ENCODE data around the gene SEL1L2.
"Not testable (repeated sequence)": the region's sequence is repeated elsewhere in the genome, so short reads cannot be mapped to it uniquely, and the experiment has no call there.

SEL1L2 gene

DNA sequence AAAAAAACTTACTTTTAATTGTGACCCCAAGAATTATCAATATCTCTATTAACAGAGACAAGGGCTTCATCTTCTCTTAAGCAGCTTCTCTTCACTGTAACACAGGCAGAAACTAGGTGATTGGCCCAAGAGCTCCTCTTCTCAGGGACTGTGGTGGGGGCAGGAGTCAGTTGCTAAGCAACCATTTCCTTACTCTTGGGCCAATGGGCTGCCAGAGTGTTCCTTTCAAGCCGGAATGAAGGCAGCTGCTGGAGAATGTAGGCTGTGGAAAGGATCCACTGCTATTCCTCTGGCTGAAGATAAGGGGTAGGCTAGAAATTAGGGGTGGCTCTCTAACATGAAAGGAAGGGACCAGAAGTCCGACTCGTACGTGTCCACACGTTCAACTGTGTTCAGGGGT, at the start of gene SEL1L2:
TSS of gene SEL1L2 (minus strand) at position 150 of the 400 bp plus-strand sequence. CDS start at position 70, 80 bp downstream.
- no peak for DNase-seq (ENCODE audit: low spot score)

DNA sequence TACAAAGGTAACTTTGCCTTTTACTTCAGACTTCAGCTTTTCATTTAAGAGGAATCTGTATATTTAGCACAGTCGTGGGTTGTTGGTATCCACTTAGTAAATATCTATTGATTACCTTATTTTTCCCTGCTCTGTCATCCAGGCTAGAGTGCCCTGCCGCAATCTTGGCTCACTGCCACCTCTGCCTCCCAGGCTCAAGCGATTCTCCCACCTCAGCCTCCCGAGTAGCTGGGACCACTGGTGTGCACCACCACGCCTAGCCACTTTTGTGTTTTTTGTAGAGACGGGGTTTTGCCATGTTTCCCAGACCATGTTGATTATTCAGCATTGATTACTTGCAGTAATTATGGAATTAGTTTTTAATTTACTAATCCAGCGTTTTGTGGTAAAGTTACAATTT, 46.2 kb upstream of the SEL1L2 start:
- DNase-seq (ENCODE audit: low spot score): no peak

- DNase-seq (ENCODE audit: low spot score): no peak
Measured at GRCh38 chr20:14033310-14033709, 42.9 kb upstream of the SEL1L2 start.

GRCh38 chr20:14030991-14031390, 40.6 kb upstream of the SEL1L2 start:
- DNase-seq (ENCODE audit: low spot score): no peak

DNA sequence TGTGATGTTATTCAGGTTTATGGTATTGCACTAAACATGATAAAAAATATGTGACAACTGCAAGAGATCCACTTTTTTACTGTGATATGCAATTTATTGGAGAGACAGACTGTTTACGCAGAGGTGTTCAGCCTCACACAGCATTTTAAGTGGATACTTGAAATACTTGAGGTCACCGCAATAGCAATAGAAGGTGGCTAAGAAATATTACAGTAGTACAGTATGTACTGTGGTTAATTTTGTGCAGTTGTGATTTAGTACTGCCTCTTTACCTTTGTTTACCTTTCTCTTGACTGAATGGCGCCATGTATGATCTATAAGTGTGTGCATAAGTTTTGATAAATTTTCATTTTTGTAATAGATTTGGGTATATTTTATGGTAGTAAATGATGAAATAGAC, 22.3 kb upstream of the SEL1L2 start:
- no peak for DNase-seq (ENCODE audit: low spot score)

- DNase-seq (ENCODE audit: low spot score): no peak
Measured at GRCh38 chr20:14009208-14009607, 18.8 kb upstream of the SEL1L2 start.

DNA sequence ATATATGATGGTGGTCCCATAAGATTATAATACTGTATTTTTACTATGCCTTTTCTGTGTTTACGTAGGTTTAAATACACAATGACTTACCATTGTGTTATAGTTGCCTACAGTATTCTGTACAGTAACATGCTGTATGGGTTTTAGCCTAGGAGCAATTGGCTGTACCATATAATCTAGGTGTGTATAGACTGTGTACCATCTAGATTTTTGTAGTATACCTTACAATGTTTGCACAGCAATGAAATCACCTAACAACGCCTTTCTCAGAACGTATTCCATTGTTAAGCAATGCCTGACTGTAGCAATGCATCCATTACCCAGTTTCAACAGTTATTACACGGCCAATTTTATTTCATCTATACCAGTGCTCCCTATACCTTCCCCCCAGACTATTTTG, 15.6 kb upstream of the SEL1L2 start:
- no peak for DNase-seq (ENCODE audit: low spot score)

DNA sequence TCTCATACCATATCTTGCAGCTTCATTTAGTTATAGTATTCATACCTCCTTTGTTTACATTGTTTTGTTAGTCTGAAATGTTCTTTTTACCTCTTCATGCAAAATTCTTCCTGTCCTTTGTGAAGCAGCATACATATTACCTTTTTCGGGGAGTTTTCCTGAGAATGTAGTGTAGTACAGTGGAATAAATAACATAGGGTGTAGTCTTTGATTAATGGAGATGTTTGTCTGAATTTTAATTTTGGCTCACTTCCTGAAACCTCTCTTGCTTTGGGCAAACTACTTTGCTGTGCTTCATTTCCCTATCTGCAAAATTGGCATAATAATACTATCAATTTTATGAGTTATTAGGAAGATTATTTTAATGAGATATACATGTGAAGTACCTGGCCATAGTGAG, 10.5 kb upstream of the SEL1L2 start:
- DNase-seq (ENCODE audit: low spot score): no peak

DNA sequence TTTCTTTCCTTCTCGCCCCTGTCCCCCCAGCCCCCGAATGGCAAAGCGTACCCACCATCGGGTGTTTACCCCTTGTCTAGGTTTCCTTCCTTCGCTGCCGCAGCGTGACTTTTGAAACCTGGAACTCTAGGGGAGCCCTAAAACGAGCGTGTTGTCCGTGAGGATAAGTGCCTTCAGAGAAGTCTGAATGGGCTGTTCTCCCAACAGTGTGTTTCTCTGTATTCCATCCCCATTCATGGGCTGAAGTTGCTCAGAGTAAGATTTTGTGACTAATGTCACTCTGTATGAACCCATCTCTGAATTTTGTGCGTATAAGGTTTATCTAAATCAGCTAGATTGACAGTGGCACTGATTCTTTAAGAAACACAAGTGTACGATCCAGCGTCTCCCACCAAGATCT, 5.9 kb upstream of the SEL1L2 start:
- peak; percentile 0 for DNase-seq (ENCODE audit: low spot score)

GRCh38 chr20:13995841-13996240, 5.4 kb upstream of the SEL1L2 start:
- DNase-seq (ENCODE audit: low spot score): peak; percentile 31

GRCh38 chr20:13995086-13995665, 4.8 kb upstream of the SEL1L2 start, which contains the start of gene MACROD2:
Gene MACROD2 (plus strand): TSS chr20:13995516.
- peak; percentile 88 for DNase-seq (ENCODE audit: low spot score)

GRCh38 chr20:13991955-13992354, 1.5 kb upstream of the SEL1L2 start:
- not testable (repeated sequence) for DNase-seq (ENCODE audit: low spot score)

DNA sequence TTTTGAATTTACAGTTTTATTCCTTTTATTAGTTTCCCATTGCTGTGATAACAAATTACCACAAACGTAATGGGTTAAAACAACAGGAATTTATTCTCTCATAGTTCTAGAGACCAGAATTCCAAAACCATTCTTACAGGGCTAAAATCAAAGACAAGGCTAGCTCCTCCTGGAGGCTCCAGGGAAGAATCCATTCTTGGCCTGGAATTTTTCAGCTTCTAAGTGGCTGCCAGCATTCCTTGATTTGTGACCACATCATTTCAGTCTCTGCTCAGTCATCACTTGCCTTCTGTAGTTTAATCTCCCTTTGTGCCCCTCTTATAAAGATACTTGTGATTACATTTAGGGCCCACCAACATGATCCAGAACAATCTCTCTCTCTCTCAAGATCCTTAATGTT, 897 bp upstream of the SEL1L2 start:
- DNase-seq (ENCODE audit: low spot score): no peak

DNA sequence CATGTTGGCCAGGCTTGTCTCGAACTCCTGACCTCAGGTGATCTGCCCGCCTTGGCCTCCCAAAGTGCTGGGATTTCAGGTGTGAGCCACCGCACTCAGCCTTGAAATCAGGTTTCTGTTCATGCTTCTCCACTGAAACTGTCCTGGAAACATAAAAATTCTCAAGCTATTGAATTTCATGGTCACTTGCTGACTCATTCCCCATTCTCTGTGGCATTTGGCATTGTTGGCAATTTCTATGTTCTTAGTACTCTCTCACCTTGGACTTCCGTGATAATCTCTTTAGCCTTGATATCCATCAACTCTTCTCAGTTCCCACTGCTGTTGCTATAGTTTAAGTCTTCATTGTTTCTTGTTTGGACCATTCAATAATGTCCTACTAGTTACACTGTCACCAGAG, 6.2 kb downstream of the SEL1L2 start:
- no peak for DNase-seq (ENCODE audit: low spot score)

GRCh38 chr20:13960525-13960924, 29.9 kb downstream of the SEL1L2 start:
- no peak for DNase-seq (ENCODE audit: low spot score)

DNA sequence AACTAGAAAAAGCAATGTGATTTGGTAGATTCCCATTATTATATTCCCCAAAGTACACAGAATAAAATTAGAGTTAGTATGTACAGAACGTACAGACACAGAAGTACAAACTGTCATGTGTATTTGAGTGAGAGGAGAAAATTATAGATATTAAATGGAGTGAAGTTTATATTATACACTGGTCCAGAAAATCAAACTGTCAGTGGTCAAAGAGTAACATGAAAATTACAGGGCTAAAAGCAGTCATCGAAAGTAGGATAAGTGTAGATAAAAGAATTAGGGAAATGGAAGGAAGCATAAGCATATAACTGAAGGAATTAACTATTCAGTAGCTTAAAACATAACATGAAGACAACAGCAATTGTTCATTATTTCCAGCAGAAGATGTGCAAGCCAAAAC, 30.3 kb downstream of the SEL1L2 start:
- DNase-seq (ENCODE audit: low spot score): no peak

DNA sequence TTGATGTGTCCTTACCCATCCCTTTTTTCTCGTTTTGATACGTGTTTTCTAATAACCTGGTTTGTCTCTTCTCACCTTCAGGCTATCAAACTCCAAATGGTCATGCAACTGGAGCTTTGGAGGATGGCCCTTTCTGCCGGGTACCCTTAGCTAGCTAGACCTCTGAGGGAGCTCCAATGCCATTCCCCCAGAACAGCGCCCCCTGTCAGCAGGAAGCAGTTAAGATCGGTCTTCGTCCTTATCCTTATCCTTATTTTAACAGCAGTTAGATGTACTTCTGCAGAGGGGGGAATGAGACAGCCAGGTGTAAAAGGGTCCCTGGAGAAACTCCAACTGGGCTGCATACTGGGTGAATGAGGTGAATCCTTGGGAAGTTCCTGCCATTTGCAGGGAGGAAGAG, 37.2 kb downstream of the SEL1L2 start:
- DNase-seq (ENCODE audit: low spot score): no peak

DNA sequence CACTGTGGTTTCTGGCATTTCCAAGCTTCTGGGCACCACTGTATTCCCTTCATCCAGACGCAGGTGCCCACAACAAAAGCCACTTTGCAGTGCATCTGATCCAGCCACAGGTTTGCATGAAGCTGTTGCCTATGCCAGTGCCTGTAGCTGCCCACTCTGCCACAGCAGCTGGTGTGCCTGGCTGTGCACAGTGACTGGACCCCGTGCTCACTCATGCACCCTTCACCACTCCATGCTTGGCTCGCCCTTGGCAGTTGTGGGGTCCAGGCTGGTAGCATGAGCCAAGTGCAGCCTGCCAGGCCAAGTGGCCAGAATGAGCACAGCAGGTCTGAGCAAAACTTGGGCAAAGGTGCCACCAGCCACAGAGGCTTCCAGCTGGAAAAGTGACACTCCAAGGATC, 42.7 kb downstream of the SEL1L2 start:
- no peak for DNase-seq (ENCODE audit: low spot score)

DNA sequence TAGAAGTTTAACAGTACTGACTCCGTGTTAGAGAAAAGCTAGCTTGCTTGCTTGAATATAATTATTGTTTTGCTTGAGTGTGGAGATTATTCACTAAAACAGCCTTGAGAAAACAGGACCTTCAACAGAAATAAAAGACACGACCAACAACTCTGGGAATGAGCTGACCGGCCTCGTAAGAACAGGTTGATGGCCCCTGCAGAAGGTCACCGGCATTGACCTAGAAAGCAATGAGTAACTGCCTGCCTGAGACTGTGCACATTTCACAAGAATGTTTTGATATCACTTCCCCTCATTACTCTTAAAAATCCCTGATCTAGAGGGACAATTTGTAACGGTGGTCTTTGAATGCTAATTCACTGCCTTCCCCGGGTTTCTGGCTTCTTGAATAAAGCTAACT, 49.4 kb downstream of the SEL1L2 start:
- no peak for DNase-seq (ENCODE audit: low spot score)

DNA sequence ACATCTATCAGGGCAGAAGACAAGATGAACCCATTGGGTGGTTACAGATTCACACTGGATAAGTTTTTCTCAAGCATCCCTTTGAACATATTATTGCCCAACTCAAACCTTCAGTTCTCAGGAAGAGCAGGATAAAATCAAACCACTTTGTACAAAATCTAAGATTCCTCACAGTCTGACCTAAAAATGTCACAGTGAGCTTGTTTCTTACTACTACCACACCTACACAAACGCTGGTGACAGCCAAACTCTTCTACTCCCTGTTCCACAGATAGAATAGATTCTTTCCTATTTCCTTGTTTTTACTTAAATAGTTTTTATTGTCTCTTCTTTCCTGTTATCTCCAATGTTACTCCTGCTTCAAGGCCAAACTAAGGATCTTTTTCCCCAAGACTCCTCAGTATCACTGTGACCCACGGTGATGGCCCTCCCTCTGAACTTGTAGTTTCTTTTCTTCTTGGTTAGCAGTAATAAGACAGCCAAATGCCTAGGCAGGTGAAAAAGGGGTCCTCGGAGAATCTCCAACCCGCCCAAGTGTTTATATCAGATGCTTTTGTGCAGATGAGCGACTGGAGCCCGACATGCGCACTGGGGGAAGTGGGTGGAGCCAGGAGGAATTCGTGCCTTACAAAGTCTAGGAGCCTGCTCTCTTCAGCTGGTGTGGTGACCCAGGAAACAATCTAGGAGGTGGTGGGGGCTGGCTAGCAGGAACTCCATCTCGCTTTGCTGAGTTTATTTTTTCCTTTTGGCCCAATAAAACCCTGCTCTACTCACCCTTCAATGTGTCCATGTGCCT, 53.4 kb downstream of the SEL1L2 start:
- DNase-seq (ENCODE audit: low spot score): peak; percentile 62

GRCh38 chr20:13934992-13935894, 55.2 kb downstream of the SEL1L2 start:
- DNase-seq (ENCODE audit: low spot score): no peak

DNA sequence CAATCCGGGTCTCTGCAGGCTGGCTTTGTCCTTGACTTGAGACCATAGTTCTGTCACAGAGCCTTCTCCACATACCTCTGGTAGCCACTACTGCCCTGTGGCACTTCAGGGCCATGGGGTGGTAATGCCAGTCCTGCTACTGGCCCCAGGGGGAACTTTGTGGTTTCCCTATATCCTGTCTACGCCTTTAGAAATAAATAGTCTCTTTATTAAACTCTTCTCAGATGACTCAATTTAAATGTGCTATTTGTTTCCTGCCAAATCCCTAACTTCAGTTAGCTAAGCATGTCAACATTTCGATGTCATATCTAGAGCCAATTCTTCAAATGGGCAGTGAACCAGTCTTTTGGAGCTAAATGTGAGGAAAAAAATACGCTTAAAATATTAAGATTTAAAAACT, 60.1 kb downstream of the SEL1L2 start:
- DNase-seq (ENCODE audit: low spot score): no peak

DNA sequence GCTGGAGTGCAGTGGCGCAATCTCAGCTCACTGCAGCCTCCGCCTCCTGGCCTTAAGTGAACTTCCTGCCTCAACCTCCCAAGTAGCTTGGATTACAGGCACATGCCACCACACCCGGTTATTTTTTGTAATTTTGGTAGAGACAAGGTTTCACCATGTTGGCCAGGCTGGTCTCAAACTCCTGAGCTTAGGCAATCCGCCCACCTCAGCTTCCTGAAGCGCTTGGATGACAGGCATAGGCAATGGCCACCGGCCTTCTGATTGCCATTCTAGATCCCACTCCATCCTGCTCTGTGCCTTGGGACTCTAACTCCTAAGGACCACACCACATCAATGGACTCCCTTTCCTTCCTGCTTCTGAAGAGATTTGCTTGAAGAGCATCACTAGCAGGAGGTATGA, 60.6 kb downstream of the SEL1L2 start:
- DNase-seq (ENCODE audit: low spot score): no peak
